Measurements from ENCODE around the gene ATP2C1.

The ATP2C1 gene

GRCh38 chr3:130991126-130991525 is 97.2 kb downstream of the ATP2C1 start:
- no peak for DNase-seq

DNA sequence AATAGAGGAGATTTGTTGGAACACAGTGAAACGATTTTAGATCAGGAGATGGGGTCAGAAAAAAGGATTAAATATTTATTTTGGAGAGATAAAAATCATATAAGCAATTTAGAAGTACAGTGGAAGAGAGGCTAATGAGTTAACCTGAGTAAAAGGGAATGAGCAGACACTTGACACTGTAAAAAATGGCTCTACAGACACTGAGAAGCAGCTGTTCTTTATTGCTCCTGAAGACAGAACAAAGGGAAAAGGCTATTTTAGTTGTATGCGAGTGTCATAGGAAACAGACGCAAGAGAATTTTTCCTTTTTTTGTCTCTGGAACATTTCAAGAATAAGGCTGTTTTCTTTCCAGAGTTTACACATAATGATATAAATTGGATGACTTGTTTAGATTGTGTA is 98.5 kb downstream of the ATP2C1 start:
- no peak for DNase-seq

DNA sequence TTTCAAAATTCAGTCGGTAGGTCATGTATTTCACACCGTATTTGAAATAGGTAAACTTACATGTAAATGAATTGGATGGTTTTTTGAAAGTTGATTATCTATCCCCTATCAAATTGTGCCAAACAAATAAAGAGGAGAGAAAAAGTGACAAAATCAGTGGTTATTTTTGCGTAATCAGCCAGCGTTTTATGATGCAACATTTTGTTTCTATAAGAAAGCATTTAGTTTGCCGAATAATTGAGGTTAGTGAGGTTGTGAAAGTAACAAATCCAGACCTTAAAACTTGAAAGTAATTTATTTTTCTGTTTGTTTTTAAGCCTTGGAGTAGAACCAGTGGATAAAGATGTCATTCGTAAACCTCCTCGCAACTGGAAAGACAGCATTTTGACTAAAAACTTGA is 103.4 kb downstream of the ATP2C1 start:
- DNase-seq, result no peak

- DNase-seq, result no peak
Observed at GRCh38 chr3:131001071-131001470, 107.2 kb downstream of the ATP2C1 start.

- no peak for DNase-seq
Observed at GRCh38 chr3:131004603-131005002, 110.7 kb downstream of the ATP2C1 start.

DNA sequence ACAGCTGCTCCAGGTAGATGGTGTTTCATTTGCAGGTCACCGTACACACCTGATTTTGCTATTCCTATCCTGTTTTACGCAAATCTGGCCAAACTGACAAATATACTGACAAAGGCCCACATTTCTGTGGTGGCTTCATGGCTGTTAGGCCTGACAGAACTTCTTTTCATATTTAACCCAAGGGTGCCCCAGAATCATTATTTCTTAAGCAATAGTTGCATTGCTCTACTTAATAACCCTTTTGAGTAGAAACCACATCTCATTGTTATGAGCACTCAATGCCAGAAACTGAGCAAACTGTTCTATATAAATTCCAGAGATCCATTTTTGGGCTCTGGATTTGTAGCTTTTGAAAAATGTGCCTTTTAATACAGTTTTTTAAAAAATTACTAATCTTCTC is 113.4 kb downstream of the ATP2C1 start:
- no peak for DNase-seq

DNA sequence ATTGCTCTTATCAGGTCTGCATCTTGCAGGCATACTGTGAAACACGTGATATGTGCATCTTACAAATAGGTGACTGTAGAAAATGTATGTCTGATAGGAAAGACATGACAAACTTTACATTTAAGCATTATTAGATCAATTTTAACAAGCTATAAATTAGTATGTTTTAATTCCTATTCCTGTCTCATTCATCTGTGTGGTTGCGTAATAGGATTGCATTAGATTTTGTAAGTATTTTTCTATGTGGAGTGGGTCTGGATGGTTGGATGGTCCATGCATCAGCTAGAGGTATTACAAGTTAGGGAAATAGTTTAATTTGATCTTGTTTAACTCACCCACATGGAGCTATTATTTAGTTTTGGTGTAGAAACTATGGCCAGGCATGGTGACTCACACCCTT is 113.9 kb downstream of the ATP2C1 start:
- DNase-seq, result no peak

- no peak for DNase-seq
Observed at GRCh38 chr3:131008326-131008725, 114.4 kb downstream of the ATP2C1 start.

DNA sequence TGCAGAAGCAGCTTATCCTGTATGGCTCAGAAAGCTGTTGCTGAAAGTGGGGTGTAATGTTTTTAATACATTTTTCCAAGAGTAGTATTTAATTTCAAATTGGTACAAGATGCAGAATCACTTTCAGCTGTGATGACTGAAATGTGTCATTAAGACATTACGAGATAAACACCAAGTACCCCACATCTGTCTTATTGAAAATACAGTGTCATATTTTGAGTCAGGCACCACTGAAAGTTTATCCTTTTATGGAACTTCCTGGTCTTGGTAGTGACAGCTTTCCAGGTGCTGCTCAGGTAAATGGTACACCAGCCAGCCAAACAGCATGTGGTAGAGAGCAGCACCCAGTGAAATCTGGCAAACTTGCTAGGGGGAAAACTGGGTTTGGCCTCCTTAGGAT is 115.8 kb downstream of the ATP2C1 start:
- no peak for DNase-seq

DNA sequence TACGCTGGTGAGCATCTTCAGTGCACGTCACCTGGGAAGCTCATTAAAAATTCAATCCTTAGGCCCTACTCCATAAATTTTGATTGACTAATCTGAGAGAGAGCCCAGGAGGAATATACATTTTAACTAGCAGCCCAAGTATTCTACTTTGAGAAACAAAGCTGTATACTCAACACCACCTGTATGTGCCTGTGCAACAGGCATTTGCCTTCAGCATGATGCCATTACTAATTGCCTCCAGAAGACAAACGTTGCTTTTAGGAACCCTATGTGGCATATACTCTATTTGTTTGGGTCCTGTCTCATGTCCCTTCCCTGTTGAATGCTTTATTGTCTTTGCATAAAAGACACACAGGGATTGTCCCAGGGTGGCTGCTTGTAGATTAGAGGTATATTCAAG is 125.1 kb downstream of the ATP2C1 start:
- no peak for DNase-seq

DNA sequence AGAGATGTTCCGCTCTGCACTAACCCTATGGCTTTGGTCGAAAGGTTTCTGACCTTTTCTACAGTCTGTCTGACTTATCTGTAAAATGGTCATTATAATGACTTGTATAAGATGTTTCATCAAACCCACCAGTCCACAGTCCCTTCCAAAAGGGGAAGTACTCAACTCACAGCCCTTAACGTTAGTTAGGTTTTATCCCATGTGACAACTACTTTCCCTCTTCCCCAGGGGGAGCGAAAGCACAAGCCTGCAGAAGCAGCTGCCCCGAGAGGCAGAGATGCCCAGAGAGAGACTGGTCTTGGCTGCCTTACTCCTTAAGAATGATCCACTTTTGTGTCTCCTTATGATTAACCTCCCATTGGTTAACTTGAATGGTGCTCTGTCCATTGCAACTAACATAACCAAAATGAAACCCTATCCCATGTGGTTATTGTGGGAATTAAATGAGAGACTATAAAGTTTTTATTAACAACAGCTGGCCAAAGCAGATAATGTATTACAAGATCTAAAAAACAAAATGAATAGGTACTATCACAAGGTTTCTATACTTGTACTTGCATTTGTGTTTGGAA is 126.3 kb downstream of the ATP2C1 start:
- no peak for DNase-seq

DNA sequence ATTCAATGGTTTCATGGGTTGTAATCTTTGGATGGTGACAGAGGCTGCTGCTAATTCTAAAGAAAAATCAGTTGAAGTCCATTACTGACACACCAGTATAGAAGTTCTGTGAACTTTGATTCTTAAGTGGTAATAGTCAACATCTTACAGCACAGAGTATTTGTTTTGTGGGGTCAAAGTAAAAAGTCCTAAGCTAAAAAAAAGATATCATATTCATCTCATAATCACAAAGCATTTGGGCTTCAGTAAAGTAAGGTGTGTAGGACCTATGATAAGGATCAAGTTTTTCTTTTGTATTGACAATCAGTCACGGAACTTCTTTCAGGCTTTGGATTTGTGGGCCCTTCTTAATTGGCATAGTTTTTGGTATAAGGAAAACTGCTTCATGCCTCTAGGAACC is 131.7 kb downstream of the ATP2C1 start:
- no peak for DNase-seq

DNA sequence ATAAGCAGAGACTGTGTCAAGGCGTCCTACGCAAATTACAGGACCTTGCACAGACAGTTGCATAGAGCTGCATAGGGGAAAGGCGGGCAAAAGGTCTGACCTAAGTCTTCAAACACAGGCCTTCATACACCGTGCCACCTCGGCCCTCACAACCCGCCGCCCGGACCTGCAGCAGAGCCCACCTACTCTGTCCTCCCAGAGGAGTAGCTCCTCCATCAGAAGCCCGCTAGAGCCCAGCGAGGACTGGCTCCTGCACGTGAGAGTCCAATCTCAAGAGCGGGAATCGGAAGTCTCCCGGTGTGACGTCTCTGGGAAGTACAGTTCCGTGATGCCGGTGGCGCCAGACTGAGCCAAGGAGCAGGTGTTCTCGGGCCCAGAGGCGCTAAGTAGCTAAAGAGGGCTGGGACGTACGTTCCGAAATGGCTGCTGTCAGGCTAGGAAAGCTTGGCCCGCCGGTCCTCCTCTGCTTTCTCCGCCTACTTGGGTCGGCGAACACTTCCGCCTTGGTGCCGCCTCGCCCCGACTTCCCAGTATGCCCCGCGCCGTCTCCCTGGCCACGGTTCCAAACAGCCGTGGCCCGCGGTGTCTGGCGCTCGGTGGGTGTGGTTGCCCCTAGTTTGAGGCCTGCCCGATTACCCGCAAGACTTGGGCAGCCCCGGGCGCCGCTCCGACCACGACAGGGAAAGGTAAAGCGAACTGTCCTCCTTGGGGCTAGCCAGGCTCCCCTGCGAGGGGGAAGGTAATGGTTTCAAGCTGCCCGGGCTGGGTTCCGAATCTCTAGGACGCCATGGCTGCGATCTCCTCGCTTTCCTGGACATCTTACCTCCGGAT is 132.7 kb downstream of the ATP2C1 start, which contains the start of the genes ASTE1 and NEK11:
Gene ASTE1 (minus strand): TSS at position 505 of the 831 bp plus-strand sequence. CDS start 1,519 bp downstream, outside the sequence.
Gene NEK11 (plus strand): TSS at position 557 of the 831 bp plus-strand sequence. CDS start 2,832 bp downstream, outside the sequence.
- peak; percentile 84 to 87 for DNase-seq

GRCh38 chr3:131028844-131029243 is 135.0 kb downstream of the ATP2C1 start:
- no peak for DNase-seq

DNA sequence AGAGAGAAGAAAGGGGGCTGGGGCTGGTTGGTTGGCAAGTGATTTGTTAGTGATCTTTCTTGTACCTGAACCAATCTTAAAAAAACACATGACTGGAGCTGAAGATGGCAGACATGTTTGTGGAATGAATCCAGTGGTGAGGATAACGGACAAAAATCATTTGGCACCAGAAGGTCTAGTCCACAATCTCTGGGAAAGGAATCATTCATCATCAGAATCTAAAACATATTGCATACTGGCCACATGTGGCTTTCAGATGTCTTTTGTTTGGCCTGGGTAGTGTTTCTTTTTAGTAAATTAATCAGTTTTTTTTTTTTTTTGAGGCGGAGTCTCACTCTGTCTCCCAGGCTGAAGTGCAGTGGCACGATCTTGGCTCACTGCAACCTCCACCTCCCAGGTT is 137.8 kb downstream of the ATP2C1 start:
- DNase-seq, result no peak

DNA sequence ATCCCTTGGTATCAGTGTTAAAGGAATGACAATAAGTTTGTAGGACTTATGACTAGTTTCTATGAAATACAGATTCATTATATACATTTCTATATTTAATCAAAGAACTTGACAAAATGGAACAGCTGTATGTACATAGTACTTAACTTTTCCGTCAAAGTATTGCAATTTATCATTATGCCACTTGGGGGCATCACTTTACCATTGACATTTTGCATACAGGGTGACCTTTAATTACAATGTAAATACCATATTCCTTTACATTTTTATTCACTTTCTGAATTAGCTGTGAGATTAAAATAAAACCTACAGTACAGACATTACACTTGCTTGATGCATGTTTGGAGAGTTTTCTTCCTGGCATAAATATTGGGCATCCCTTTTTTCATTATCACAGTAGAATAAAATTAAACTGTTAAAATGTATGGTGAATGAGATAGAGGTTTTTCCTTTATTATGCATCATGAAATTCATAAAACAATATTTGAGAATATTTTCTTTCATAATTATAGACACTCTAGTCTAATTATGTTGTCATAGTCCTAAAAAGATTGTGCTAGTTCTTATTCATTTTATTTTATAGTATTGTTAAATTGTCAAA is 139.7 kb downstream of the ATP2C1 start:
- no peak for DNase-seq

- no peak for DNase-seq
Observed at GRCh38 chr3:131036200-131036816, 142.4 kb downstream of the ATP2C1 start.

DNA sequence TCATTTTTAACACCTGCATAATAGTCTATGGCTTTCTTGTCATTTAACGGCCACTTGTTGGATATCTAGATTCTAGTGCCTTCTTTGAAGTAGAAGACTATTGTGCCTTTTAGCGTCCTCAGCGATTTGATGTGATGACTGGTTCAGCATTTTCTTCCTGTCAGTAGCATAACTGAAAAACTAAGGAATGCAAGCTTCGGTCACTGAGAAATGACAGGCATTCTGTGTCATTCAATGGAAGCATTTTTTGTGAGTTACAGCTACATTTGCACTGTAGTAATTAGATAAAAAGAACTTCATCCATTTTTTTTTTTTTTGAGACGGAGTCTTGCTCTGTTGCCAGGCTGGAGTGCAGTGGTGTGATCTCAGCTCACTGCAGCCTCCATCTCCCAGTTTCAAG is 143.1 kb downstream of the ATP2C1 start:
- no peak for DNase-seq

- DNase-seq, result no peak
Observed at GRCh38 chr3:131038326-131038725, 144.4 kb downstream of the ATP2C1 start.

DNA sequence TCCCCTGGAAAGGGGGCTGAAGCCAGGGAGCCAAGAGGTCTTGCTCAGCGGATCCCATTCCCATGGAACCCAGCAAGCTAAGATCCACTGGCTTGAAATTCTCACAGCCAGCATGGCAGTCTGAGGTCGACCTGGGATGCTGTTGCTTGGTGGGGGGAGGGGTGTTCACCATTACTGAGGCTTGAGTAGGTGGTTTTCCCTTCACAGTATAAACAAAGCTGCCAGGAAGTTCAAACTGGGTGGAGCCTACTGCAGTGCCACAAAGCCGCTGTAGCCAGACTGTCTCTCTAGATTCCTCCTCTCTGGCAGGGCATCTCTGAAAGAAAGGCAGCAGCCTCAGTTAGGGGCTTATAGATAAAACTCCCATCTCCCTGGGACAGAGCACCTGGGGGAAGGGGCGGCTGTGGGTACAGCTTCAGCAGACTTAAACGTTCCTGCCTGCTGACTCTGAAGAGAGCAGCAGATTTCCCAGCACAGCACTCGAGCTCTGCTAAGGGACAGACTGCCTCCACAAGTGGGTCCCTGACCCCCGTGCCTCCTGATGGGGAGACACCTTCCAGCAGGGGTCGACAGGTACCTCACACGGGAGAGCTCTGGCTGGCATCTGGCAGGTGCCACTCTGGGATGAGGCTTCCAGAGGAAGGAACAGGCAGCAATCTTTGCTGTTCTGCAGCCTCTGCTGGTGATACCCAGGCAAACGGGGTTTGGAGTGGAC is 148.5 kb downstream of the ATP2C1 start:
- peak in 1 of 2 experiments; percentile 5 for DNase-seq

DNA sequence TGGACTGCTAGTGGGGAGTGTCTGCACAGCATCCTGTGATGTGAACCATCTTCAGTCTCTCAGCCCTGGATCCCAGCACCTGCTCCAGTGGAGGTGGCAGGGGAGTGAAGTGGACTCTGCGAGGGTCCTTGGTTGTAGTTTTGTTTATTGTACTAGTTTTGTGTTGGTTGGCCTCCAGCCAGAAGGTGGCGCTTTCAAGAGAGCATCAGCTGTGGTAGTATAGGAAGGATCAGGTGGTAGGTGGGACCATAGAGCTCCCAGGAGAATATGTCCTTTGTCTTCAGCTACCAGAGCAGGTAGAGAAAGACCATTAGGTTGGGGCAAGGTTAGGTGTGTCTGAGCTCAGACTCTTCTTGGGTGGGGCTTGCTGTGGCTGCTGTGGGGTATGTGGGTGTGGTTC is 153.7 kb downstream of the ATP2C1 start:
- no peak for DNase-seq

GRCh38 chr3:131048030-131048429 is 154.1 kb downstream of the ATP2C1 start:
- no peak for DNase-seq

- DNase-seq, result no peak
Observed at GRCh38 chr3:131050001-131050400, 156.1 kb downstream of the ATP2C1 start.
